ENCODE measurements around the gene TTC3.
"Not testable (repeated sequence)": the region's sequence is repeated elsewhere in the genome, so short reads cannot be mapped to it uniquely, and the experiment has no call there.

The TTC3 gene

DNA sequence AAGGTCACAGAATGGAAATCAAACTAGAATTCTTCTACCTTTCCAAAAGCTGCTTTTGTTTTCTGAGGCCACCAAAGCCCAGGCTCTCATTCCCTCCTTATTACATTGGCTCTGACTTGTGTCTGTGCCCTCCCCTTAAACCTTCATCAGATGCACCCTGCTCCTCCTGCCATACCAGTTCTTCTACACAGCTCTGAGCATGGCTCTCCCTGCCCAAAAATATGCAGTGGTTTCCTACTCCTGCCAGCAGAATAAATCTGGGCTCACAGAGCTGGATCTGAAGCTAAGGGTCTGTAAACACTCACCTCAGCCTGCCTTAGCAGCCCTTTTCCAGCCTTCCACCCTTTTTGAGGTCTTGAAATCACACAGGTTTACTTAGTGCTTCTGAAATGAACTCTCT is 55.0 kb downstream of the TTC3 start:
- TF ChIP-seq, protein P1, sequence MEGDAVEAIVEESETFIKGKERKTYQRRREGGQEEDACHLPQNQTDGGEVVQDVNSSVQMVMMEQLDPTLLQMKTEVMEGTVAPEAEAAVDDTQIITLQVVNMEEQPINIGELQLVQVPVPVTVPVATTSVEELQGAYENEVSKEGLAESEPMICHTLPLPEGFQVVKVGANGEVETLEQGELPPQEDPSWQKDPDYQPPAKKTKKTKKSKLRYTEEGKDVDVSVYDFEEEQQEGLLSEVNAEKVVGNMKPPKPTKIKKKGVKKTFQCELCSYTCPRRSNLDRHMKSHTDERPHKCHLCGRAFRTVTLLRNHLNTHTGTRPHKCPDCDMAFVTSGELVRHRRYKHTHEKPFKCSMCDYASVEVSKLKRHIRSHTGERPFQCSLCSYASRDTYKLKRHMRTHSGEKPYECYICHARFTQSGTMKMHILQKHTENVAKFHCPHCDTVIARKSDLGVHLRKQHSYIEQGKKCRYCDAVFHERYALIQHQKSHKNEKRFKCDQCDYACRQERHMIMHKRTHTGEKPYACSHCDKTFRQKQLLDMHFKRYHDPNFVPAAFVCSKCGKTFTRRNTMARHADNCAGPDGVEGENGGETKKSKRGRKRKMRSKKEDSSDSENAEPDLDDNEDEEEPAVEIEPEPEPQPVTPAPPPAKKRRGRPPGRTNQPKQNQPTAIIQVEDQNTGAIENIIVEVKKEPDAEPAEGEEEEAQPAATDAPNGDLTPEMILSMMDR (IDR thresholded peaks at IDR 0.05; ENCODE audit: low read depth, low read length), result no peak

GRCh38 chr21:37130971-37131370 is 57.9 kb downstream of the TTC3 start:
- H3K27me3 ChIP-seq, result no peaks in the 10 kb centered on the region
- H3K4me3 ChIP-seq (ENCODE audit: low read depth, low read length), result no peak overlapping the region
- no peak for DNase-seq
- H3K4me1 ChIP-seq, result no peaks in the 10 kb centered on the region
- peaks cover 61% of the 10 kb centered on the region for H3K36me3 ChIP-seq
- TF ChIP-seq, protein P1 (IDR thresholded peaks at IDR 0.05; ENCODE audit: low read depth, low read length), result no peak
- H3K9me3 ChIP-seq, result no peaks in the 10 kb centered on the region

More for the DNA sequence above, 55.0 kb downstream of the TTC3 start:
- Histone ChIP-seq H3K9me3 (no peaks in the 10 kb centered on the region), H3K27me3 (no peaks in the 10 kb centered on the region), H3K36me3 (peaks cover 39% of the 10 kb centered on the region), H3K4me1 (no peaks in the 10 kb centered on the region), H3K4me3 (ENCODE audit: low read depth, low read length) (no peak overlapping the region)
- no peak for DNase-seq

- H3K36me3 ChIP-seq, result peaks cover 85% of the 10 kb centered on the region
- H3K9me3 ChIP-seq, result no peaks in the 10 kb centered on the region
- H3K27me3 ChIP-seq, result no peaks in the 10 kb centered on the region
- TF ChIP-seq, protein P1 (IDR thresholded peaks at IDR 0.05; ENCODE audit: low read depth, low read length), result no peak
- no peak for DNase-seq
- H3K4me1 ChIP-seq, result no peaks in the 10 kb centered on the region
- no peak overlapping the region for H3K4me3 ChIP-seq (ENCODE audit: low read depth, low read length)
These were observed 63.2 kb downstream of the TTC3 start for GRCh38 chr21:37136261-37136660.

DNA sequence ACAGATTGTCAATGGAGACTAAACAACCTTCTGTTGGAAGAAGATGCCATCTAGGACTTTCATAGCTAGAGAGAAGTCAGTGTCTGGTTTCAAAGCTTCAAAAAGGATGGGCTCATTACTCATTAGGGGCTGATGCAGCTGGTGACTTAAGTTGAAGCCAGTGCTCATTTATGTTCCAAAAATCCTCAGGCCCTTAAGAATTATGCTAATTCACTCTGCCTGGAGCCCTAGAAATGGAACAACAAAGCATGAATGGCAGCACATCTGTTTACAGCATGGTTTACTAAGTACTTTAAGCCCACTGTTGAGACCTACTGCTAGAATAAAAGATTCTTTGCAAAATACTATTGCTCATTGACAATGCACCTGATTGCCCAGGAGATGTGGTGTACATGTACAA is 63.7 kb downstream of the TTC3 start:
- no peaks in the 10 kb centered on the region for H3K4me1 ChIP-seq
- H3K9me3 ChIP-seq, result no peaks in the 10 kb centered on the region
- no peaks in the 10 kb centered on the region for H3K27me3 ChIP-seq
- TF ChIP-seq, protein P1 (IDR thresholded peaks at IDR 0.05; ENCODE audit: low read depth, low read length), result no peak
- no peak for DNase-seq
- peaks cover 81% of the 10 kb centered on the region for H3K36me3 ChIP-seq
- no peak overlapping the region for H3K4me3 ChIP-seq (ENCODE audit: low read depth, low read length)

- TF ChIP-seq, protein P1 (IDR thresholded peaks at IDR 0.05; ENCODE audit: low read depth, low read length), result no peak
These were observed 66.1 kb downstream of the TTC3 start for GRCh38 chr21:37139154-37139553.

GRCh38 chr21:37139902-37140301 is 66.8 kb downstream of the TTC3 start:
- Histone ChIP-seq H3K27me3 (no peaks in the 10 kb centered on the region), H3K4me1 (no peaks in the 10 kb centered on the region), H3K9me3 (no peaks in the 10 kb centered on the region), H3K4me3 (ENCODE audit: low read depth, low read length) (no peak overlapping the region), H3K36me3 (peaks cover 71% of the 10 kb centered on the region)
- no peak for DNase-seq
- TF ChIP-seq, protein P1 (IDR thresholded peaks at IDR 0.05; ENCODE audit: low read depth, low read length), result no peak

More at GRCh38 chr21:37139154-37139553, 66.1 kb downstream of the TTC3 start:
- Histone ChIP-seq H3K27me3 (no peaks in the 10 kb centered on the region), H3K4me3 (ENCODE audit: low read depth, low read length) (no peak overlapping the region), H3K9me3 (no peaks in the 10 kb centered on the region), H3K36me3 (peaks cover 69% of the 10 kb centered on the region), H3K4me1 (no peaks in the 10 kb centered on the region)
- no peak for DNase-seq

DNA sequence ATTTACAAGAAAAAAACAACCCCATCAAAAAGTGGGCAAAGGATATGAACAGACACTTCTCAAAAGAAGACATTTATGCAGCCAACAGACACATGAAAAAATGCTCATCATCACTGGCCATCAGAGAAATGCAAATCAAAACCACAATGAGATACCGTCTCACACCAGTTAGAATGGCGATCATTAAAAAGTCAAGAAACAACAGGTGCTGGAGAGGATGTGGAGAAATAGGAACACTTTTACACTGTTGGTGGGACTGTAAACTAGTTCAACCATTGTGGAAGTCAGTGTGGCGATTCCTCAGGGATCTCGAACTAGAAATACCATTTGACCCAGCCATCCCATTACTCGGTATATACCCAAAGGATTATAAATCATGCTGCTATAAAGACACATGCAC is 70.3 kb downstream of the TTC3 start:
- peaks cover 48% of the 10 kb centered on the region for H3K36me3 ChIP-seq
- DNase-seq; H3K4me1 ChIP-seq; H3K27me3 ChIP-seq; H3K9me3 ChIP-seq; H3K4me3 ChIP-seq (ENCODE audit: low read depth, low read length): not testable (repeated sequence)

Measured in BE2C (cell line).